Stimulated activated CD8-positive, alpha-beta memory T cell treated with anti-CD3 and anti-CD28 coated beads, Interleukin-4, amount 100 ng/mL, for 24 hours (primary cell): ENCODE data around the gene PITPNM1.

ENCODE experiments used
- DNase-seq: peaks from one replicate; pipeline ENCODE4 v3.0.0-alpha.2; 2020; ENCODE audit warnings: low read depth

The PITPNM1 gene

GRCh38 chr11:67503119-67504004, 1.8 kb downstream of the PITPNM1 start:
- DNase-seq = no peak

DNA sequence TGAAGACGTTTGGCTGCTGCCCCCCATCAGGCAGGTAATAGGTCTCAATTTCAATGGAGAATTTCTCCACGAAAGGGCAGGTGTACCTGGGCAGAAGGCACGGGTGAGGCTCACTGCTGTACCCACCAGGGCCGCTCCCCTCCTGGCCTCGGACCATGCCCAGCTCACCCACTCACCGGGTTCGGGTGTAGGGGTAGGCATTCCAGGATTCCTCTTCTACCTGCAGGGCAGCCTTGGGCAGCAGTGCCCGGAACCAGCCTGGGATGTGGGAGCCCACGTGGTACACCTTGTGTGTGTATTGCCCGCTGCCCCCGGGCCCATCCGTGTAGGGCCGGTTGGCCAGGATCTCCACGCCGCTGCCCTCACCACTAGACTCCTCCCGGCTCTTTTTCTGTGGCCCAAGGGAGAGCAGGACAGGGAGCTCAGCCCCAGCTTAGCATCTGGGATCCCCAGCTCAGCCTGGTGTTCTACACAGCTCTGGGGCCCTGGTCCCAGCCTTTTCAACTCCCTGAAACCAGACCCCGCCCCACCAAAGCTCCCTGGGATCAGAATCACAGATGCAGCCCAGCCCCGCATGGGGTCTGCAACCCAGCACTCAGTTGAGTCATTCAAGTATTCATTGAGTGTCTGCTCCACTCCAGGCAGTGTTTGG, 2.7 kb downstream of the PITPNM1 start:
- DNase-seq = no peak

DNA sequence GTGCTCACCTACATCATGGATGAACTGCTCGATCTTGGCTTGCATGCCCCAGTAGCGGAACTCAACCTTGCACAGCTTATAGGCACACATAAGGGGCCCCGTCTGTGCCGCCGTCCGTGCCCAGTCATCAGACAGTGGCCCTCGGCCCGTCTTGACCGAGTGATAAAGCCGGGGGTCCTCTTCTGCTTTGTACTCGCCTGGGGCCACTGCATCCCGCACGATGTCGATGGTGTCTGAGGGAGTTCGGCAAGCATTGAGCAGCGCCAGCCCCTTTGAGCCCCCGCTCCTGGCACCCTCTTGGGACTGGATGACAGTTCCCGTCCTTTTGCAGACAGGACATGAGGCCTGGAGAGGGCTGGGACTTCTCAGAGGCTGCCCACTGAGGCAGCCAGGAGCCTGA, 3.3 kb downstream of the PITPNM1 start:
- no peak for DNase-seq

GRCh38 chr11:67500831-67501715, 4.1 kb downstream of the PITPNM1 start:
- no peak for DNase-seq

DNA sequence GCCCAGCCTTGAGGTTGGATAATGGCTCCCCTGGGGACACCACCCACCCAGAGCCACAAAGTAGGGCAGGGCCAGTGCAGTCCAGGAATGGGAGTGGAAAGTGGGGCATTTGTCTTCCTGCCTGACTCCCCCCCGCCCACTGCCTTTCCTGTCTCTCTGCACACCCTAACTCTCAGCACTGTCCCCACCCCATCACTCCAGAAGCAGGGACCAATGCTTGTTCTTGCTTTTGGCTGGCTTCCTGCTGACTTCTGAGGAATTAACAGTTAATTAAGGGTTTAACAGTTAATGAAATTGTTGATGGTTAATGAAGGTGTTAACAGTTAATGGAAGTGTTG, 4.7 kb downstream of the PITPNM1 start:
- no peak for DNase-seq

- no peak for DNase-seq
Observed at GRCh38 chr11:67499808-67500483, 5.2 kb downstream of the PITPNM1 start.

- DNase-seq = no peak
Observed at GRCh38 chr11:67498544-67498972, 6.6 kb downstream of the PITPNM1 start.

DNA sequence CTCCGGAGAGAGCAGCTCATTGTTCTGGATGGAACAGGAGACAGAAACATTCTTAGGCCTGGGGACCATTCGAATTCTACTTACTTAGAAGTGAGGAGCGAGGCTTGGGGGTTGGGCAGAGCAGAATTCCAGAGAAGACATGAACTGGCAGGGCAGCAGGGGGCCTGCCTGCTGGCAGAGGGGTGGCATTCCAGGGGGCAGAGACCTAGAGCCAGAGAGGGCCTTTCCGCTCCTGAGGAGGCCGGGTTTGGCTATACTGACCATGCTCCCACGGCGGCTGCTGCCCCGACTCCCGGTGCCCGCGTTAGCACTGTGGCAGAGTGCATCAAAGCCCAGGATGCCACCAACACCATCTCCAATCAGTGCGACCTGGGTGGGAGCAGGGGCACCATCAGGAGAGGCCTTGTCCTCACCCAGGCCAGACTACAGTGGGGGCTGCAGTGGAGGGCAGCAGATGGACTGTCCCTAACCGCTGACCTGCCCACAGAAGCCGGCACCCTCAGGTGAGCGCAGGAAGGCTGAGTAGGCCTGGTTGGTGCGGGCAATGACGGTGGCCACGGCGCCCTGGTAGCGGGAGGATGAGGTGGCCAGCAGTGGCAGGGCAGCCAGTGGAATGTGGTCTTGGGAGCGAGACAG, 7.4 kb downstream of the PITPNM1 start:
- DNase-seq = no peak

DNA sequence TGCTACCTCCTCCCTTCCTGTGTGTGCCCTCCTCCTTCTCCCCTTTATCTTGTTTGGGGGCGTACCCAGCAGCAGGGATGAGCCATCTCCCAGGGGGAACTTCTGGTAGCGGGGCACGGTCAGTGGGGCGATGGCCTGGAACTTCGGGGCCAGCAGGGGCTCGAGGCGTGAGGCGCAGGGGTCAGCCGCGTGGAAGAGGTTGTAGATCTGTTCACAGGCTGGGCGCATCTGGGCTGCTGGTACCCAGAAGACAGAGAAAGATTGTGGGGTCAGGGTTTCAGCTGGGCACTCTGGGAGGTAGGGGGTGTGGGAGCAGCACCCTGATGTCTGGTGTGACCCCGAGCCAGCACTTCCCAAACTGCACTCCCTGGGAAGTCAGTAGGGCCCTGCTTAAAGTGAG, 9.1 kb downstream of the PITPNM1 start:
- no peak for DNase-seq

GRCh38 chr11:67495234-67496005, 9.7 kb downstream of the PITPNM1 start:
- no peak for DNase-seq

DNA sequence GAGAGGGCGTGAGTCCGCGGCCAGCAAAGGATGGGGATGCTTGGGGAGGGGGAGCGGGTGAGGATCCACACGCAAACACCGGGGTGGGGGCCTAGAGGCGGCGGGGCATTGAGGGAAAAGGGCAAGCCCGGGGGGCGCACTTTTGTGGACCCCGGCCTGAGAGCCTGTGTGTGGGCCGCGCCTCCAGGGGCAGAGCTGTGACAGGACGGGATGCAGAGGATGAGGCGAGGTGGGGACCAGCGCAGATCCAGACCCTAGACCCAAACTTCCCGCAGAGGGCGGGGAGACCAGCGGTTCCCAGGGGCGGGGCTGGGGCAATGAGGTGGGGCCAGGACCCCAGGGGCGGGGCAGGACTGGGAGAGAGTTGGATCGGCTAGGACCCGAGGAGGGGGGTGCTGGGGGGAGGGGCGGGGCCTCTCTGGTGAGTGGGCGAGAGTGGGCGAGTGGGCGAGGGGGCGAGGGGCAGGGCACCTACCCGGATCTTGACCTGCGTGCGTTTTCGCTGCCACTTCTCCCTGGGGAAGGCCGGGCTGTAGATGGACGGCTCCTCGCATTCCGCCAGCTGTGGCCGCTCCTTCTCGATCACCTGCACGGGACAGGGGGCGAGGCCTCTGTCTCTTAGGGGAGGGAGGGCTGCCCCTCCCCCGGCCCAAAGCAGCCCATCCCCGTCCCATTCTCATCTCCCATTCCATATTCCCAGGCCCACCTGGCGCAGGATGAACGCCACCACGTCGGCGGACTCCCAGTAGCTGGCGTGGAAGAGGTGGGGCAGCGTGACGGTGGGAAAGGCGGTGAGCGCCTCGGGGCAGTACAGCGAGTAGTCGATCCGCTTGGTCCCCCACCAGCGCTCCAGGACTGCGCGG, 10.6 kb downstream of the PITPNM1 start:
- DNase-seq = no peak

DNA sequence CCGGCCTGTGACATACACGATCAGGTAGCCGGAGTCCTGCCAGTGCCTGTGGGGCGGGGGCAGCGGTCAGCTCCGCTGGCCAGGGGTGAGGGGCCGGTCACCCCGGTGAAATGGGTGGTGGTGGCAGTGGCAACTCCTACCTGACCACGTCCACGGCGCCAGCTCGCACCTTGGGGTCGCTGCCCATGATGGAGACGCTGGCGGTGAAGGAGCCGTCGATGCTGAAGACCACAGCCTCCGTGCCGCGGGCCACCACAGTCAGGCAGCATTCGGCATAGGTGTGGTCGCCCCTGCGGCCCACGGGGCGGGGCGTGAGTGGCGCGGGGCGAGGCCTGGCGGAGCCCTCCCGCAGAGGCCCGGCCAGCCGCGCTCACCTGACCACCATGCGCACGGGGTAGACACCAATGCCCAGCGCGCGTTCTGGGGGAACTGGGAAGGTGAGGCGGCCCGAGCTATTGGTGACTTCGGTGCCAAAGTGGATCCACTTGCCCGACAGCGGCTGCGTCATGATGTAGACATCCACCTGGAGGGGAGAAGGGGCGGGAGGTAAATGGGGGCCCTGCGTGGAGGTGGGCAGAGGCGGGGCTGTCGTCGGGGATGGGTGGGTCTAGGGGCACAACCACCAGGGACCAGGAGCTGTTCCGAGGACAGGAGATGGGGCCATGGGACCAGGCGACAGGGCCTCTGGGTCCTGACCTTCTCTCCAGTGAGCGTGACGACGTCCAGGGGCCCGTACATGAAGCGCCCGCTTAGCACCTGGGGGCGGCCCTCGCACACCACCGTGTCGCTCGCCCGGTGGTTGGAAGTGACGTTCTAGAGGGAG, 11.4 kb downstream of the PITPNM1 start:
- DNase-seq = no peak

DNA sequence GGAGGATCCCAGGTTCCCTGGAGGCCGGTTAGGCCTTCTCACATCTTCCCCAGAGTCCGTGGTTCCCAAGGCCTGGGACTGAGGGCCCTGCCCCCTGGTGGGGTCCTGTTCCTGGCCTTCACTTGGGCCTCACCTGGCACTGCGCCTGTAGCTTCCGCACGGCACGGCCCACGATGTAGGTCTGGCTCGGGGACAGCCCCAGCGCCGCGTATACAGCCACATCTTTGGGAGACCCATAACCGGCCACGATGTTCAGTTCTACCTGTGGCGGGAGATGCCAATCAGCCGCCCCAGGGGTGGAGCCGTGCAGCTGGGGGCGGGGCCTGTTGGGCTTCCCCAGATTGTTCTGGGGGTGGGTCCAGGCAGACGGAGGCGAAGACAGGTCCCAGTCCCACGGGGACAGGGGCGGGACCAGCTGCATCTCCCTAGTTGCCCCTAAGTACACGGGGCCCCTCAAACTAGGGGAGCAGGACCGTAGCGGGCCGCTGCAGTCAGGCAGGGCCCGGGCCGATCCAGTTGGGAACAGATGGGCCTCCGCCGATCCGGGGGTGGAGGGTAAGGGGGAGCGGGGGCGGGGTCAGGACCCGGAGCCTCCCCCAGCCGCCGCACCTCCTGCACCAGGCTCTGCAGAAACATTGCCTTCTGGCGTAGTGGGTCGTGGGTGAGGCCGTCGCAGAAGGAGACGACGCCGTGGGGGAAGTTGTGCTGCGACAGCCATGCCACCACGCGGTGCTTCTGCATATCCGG, 12.2 kb downstream of the PITPNM1 start:
- no peak for DNase-seq

DNA sequence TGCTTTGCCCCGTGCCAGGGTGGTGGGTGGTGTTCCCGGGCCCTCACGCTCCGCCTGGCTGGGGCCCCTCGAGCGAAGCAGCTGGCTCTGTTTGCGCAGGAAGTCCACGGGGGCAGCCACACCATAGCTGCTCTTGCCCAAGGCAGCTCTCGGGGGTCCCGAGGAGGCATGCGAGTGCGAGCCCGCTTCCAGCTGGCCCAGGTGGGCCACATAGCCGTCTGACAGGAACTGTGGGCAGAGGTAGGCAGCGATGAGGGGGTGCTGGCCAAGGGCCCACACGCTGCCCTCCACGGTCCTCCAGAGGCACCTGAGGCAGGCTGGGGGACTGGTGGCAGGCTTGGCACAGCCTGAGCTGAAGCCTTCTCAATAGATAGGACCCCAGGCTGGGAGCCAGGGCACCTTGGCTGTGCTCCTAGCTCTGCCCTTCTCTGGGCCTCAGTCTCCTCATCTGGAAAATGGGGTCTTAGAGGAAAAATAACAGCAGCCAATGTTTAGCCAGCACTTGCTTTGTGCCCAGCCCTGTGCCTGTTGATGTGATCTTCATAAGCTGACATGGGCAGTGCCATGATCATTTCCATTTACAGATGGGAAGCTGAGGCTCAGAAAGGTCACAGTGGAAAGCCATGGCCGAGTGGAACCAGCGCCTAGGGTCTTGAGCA, 13.0 kb downstream of the PITPNM1 start:
- DNase-seq = no peak

DNA sequence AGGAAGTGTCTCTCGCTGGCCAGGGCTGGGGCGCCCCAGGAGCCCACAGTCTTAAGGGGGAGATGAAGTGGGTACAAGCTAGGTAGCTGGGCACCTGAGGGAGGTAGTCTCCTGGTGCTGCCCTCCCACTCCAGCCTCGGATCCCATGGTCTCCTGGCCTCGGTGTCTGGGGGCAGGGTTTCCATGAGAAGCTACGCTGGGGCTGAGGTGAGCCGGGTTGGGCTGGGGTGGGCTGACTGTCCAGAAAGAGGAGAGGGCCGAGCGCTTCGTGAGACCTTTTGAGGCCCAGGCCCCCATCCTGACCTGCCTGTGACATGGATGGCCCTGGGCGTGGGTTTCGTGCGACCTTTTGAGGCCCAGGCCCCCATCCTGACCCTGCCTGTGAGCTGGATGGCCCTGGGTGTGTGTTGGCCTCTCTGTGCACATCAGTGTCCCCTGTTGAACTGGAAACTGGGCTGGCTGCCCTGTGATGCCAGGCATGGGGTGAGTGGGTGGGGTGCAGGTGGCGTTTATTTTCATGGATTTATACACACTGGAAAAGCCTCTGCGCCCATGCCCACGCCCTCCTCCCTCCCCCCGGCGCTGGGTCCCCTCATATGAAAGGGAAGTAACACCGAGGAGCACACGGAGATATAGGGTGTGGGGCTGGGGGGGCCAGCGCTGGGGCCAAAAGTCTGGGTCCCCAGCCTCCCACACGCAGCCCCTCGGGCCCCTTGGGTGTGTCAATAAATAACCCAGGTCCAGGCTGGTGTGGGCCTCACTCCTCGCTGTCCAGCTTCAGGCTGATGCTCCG, 13.7 kb downstream of the PITPNM1 start:
- no peak for DNase-seq

DNA sequence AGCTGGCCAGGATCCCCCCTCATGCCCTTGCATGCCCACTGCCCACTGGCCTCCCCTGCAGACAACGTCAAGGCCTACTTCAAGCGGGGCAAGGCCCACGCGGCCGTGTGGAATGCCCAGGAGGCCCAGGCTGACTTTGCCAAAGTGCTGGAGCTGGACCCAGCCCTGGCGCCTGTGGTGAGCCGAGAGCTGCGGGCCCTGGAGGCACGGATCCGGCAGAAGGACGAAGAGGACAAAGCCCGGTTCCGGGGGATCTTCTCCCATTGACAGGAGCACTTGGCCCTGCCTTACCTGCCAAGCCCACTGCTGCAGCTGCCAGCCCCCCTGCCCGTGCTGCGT, 14.5 kb downstream of the PITPNM1 start:
- DNase-seq = no peak
